Prostate gland (tissue), 2 donors: ENCODE data around the gene ABHD18.
"Not testable (repeated sequence)": the region's sequence is repeated elsewhere in the genome, so short reads cannot be mapped to it uniquely, and the experiment has no call there.

Source experiments
- CTCF ChIP-seq, 4 experiments: fragments of 200-600 bp in 2 of 4; fragments of 450-650 bp in 2 of 4; sonication (generic) in 2 of 4; IDR thresholded peaks; 1 replicate in 3 of 4; 2 replicates in 1 of 4; pipeline ENCODE4 v1.5.1; 2016 to 2019; ENCODE audit warnings: antibody characterized with exemption in 4 of 4, mild to moderate bottlenecking in 2 of 4, moderate library complexity in 2 of 4
- POLR2A ChIP-seq: fragments of 450-650 bp; IDR thresholded peaks from one replicate; pipeline ENCODE4 v1.6.1; 2016; ENCODE audit warnings: antibody characterized with exemption, mild to moderate bottlenecking
- POLR2AphosphoS5 ChIP-seq: sonication (generic); formaldehyde crosslinking; IDR thresholded peaks from one replicate; pipeline ENCODE4 v1.6.1; 2017; ENCODE audit warnings: antibody characterized with exemption

GRCh38 chr4:128047019-128047418, 81.8 kb downstream of the ABHD18 start:
- TF ChIP-seq CTCF (IDR thresholded peaks at IDR 0.05); POLR2A; POLR2AphosphoS5: not testable (repeated sequence)
